ENCODE measurements around the gene RPH3AL. TPM values are rescaled to one million over a fixed set of nuclear protein-coding genes. Genes with fewer than 3 reads are reported as not detected.

Gene RPH3AL
- total RNA-seq, 1 donor from 2014 or later: 16.9 TPM

DNA sequence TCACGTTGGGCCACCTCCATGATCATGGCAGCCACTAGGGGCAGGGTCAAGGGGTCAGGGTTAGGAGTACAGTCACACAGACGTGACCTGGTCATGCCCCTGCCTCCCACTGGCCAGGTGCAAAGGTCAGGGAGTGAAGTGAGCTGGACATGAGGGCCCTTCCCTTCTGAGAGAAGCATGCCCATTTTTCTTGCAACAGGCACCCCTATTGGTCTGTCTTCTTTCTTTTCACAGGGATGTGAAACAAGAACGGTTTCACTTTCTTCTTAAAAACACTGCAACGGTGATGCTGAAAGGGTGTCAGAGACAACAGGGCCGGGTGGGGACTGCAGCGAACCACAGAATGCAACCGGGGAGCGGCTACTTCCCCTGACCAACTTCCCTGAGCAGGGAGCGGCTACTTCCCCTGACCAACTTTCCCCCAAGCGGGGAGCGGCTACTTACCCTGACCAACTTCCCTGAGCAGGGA lies 119.1 kb downstream of the RPH3AL start:
- Mint-ChIP-seq H3K27me3 (ENCODE audit: low read depth) (no peaks in the 10 kb centered on the region), H3K36me3 (no peaks in the 10 kb centered on the region), H3K4me1 (peaks cover 37% of the 10 kb centered on the region), H3K9me3 (no peaks in the 10 kb centered on the region), H3K27ac (no peak overlapping the region), H3K4me3 (no peak overlapping the region)
- DNase-seq (ENCODE audit: low spot score in 2 of 2, unreplicated experiment in 2 of 2): no peak
- TF ChIP-seq, protein P1, sequence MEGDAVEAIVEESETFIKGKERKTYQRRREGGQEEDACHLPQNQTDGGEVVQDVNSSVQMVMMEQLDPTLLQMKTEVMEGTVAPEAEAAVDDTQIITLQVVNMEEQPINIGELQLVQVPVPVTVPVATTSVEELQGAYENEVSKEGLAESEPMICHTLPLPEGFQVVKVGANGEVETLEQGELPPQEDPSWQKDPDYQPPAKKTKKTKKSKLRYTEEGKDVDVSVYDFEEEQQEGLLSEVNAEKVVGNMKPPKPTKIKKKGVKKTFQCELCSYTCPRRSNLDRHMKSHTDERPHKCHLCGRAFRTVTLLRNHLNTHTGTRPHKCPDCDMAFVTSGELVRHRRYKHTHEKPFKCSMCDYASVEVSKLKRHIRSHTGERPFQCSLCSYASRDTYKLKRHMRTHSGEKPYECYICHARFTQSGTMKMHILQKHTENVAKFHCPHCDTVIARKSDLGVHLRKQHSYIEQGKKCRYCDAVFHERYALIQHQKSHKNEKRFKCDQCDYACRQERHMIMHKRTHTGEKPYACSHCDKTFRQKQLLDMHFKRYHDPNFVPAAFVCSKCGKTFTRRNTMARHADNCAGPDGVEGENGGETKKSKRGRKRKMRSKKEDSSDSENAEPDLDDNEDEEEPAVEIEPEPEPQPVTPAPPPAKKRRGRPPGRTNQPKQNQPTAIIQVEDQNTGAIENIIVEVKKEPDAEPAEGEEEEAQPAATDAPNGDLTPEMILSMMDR (IDR thresholded peaks at IDR 0.05; ENCODE audit: unreplicated experiment): no peak

DNA sequence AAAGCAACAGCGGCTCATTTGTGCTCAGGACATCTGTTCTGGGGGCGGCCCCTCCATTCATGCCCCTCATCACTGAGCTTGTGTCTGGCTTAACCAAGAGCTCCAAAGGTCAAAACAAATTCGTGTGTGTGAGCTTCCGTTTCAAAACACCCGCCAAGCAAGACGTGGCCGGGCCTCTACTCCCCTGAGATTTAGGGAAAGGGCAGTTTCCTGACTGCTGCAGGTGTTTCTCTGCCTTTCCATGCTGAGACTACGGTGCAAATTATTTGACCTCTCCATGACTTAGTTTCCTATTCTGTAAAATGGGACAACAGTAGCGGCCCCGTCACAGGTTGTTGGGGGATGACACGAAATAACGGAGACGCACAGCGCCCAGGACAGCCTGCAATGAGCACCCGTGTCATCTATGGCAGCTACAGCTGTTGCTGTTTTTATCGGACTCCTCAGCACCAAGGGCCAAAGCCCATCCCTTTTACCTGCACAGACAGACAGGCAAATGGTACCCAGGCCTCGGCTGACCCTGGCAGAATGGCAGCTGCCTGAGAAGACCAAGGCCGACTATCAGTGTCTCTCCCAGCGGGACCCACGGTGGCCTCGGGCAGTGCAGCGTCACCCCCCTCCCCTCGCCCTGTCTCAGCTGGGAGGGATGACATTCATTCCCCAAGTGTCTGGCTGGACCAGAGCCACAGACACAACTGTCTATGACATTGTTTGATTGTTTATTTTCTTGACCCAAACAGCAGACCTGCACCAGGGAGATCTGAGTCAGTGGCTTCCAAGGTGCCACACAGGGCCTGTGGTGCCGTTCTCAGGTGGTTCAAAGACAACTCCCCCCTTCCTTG lies 120.4 kb downstream of the RPH3AL start:
- DNase-seq (ENCODE audit: low spot score in 2 of 2, unreplicated experiment in 2 of 2): peak in 1 of 2 experiments; percentile 34
- no peak overlapping the region for H3K4me3 Mint-ChIP-seq
- H3K27ac Mint-ChIP-seq: no peak overlapping the region
- peaks cover 40% of the 10 kb centered on the region for H3K4me1 Mint-ChIP-seq
- H3K9me3 Mint-ChIP-seq: no peaks in the 10 kb centered on the region
- H3K27me3 Mint-ChIP-seq (ENCODE audit: low read depth): no peaks in the 10 kb centered on the region
- TF ChIP-seq, protein P1 (IDR thresholded peaks at IDR 0.05; ENCODE audit: unreplicated experiment): no peak
- H3K36me3 Mint-ChIP-seq: no peaks in the 10 kb centered on the region

DNA sequence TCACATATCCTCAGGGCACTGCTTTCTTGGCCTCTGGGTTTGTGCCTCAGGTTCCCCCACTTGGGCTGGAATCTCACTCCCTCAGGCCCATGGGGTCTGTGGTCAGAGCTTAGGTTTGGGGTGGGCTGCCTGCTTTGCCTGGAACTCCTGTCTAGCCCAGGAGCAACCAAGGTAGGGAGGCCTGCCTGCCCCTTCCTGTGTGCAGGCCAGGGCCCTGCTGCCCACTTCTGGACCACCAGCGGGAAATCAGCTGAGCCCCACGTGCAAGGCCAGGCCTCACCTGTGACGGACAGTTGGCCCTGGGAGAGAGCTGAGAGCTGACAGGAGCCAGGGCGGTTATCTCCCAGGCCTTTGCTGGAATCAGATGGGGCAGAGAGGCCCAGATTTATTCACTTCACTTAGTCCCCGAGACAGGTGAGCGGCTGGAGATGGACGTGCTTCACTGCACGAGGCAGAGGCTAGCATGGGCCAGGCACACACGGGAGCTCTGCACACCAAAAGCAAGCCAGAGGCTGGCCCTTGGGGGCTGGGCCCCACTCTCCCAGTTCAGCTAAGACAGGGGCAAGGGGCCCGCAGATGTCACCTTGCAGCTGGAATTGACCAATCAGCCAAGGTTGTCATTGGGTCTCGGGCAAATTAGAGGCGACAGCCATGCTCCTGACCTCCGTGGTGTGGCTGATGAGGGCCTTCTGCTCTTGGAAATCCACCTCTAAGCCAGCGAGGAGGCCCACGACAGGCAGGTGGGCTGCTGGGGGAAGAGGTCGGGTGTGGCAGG lies 121.2 kb downstream of the RPH3AL start:
- no peaks in the 10 kb centered on the region for H3K27me3 Mint-ChIP-seq (ENCODE audit: low read depth)

DNA sequence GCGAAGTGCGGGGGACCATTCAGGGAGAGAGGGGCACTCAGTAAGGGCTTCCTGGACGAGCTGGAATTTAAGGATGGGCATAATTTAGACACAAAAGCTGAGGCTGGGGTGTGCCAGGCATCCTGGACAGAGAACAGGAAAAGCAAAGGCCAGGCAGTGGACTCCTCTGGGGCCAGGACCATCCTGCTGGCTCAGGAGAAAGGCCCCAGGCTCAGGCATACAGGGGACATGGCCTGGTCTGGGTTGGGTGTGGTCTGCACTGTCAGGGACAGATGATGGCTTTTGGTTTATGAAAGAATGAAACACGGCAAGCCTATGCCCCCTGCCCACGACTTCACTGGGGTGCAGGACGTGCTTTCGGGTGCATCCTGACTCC lies 122.2 kb downstream of the RPH3AL start:
- Mint-ChIP-seq H3K36me3 (no peaks in the 10 kb centered on the region), H3K9me3 (no peaks in the 10 kb centered on the region), H3K4me3 (no peak overlapping the region), H3K27ac (no peak overlapping the region), H3K27me3 (ENCODE audit: low read depth) (no peaks in the 10 kb centered on the region), H3K4me1 (peaks cover 34% of the 10 kb centered on the region)
- DNase-seq (ENCODE audit: low spot score in 2 of 2, unreplicated experiment in 2 of 2): no peak
- TF ChIP-seq, protein P1 (IDR thresholded peaks at IDR 0.05; ENCODE audit: unreplicated experiment): no peak

More for the DNA sequence above, 121.2 kb downstream of the RPH3AL start:
- Mint-ChIP-seq H3K9me3 (no peaks in the 10 kb centered on the region), H3K27ac (no peak overlapping the region), H3K4me3 (no peak overlapping the region), H3K4me1 (peaks cover 34% of the 10 kb centered on the region), H3K36me3 (no peaks in the 10 kb centered on the region)
- peak in 1 of 2 experiments; percentile 33 for DNase-seq (ENCODE audit: low spot score in 2 of 2, unreplicated experiment in 2 of 2)
- TF ChIP-seq, protein P1 (IDR thresholded peaks at IDR 0.05; ENCODE audit: unreplicated experiment): no peak

DNA sequence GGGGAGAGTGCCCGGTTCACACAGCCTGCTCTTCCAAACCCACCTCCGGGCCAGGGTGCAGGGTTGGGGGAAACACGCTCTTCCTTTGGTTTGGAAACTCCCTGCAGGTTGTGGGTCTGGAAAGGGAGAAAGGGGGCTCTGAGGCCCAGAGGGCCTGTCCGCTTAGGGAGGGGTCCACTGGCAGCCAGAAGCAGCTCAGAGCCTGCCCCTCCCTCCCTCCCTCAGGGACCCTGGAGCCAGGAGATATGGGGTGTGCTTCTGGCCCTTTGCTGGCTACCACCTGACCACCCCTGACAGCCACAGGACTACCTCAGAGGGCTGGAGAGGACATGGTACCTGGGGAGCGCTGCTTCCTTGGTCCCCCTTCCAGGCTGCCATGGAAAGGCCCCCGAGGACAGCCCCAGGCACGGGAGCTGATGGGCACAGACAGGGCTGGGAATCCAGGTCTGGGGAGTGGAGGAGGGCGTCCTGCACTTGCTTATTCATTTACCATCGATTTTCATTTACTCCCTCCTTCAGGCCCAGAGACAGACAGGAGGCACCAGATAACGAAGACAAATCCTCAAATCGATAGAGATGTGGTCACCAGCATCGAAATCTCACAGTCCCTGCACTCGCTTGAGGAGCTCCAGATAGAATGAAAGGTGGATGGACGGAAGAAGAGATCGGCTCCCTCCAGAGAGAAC lies 122.8 kb downstream of the RPH3AL start:
- no peaks in the 10 kb centered on the region for H3K9me3 Mint-ChIP-seq
- H3K4me3 Mint-ChIP-seq: no peak overlapping the region
- DNase-seq (ENCODE audit: low spot score in 2 of 2, unreplicated experiment in 2 of 2): no peak
- no peaks in the 10 kb centered on the region for H3K36me3 Mint-ChIP-seq
- peaks cover 33% of the 10 kb centered on the region for H3K4me1 Mint-ChIP-seq
- TF ChIP-seq, protein P1 (IDR thresholded peaks at IDR 0.05; ENCODE audit: unreplicated experiment): no peak
- H3K27me3 Mint-ChIP-seq (ENCODE audit: low read depth): no peaks in the 10 kb centered on the region
- H3K27ac Mint-ChIP-seq: no peak overlapping the region

Measured in mesothelial cell of epicardium (in vitro differentiated cells).